Keratinocyte (primary cell): ENCODE data around the gene DCTN4. TPM values are rescaled to one million over a fixed set of nuclear protein-coding genes. Genes with fewer than 3 reads are reported as not detected.

Experiments
- DNase-seq: peaks from one replicate; pipeline ENCODE4 v3.0.0-alpha.2; 2011; ENCODE audit warnings: low read depth, missing footprints, low spot score
- FAIRE-seq: peaks from 2 replicates; lab custom pipeline; 2011; peaks lifted over from hg19 to GRCh38; lab: Jason Lieb, UNC
- H2AFZ ChIP-seq: 2 replicates; pipeline ENCODE4 v1.6.0; 2012; ENCODE audit warnings: low read length, control low read depth, inconsistent platforms; ENCODE audit not compliant: control insufficient read depth
- H3K27ac ChIP-seq: 2 replicates; pipeline ENCODE4 v1.5.1; 2011; ENCODE audit warnings: low read length; ENCODE audit not compliant: control insufficient read depth, insufficient read depth
- H3K27me3 ChIP-seq: 3 replicates; pipeline ENCODE4 v1.6.0; 2011; ENCODE audit warnings: low read length; ENCODE audit not compliant: control insufficient read depth, insufficient read depth; ENCODE audit errors: extremely low read depth
- H3K36me3 ChIP-seq, 2 experiments: 2 replicates in 1 of 2; 3 replicates in 1 of 2; pipeline ENCODE4 v1.5.1; 2011; ENCODE audit warnings: low read length in 2 of 2, mild to moderate bottlenecking in 1 of 2; ENCODE audit not compliant: control insufficient read depth in 2 of 2, insufficient read depth in 2 of 2; ENCODE audit errors: extremely low read depth in 1 of 2
- H3K4me1 ChIP-seq: 3 replicates; pipeline ENCODE4 v1.5.1; 2011; ENCODE audit warnings: low read length; ENCODE audit not compliant: control insufficient read depth, insufficient read depth; ENCODE audit errors: extremely low read depth
- H3K4me2 ChIP-seq: 3 replicates; pipeline ENCODE4 v1.6.0; 2011; ENCODE audit warnings: low read depth, low read length; ENCODE audit not compliant: control insufficient read depth, insufficient read depth; ENCODE audit errors: extremely low read depth
- H3K4me3 ChIP-seq, 3 experiments: fragments of 200-600 bp in 1 of 3; sonication (generic) in 1 of 3; 2 replicates in 2 of 3; 3 replicates in 1 of 3; pipeline ENCODE4 v1.5.1; 2011 to 2016; ENCODE audit warnings: low read length in 3 of 3, mild to moderate bottlenecking in 3 of 3, control low read depth in 2 of 3, inconsistent platforms in 1 of 3, low read depth in 1 of 3, mixed read lengths in 1 of 3, mixed run types in 1 of 3, moderate library complexity in 1 of 3; ENCODE audit not compliant: control insufficient read depth in 2 of 3, insufficient read depth in 2 of 3; ENCODE audit errors: extremely low read depth in 1 of 3
- H3K79me2 ChIP-seq: 2 replicates; pipeline ENCODE4 v1.6.0; 2012; ENCODE audit warnings: low read length; ENCODE audit not compliant: control insufficient read depth, insufficient read depth
- H3K9ac ChIP-seq: 3 replicates; pipeline ENCODE4 v1.6.0; 2011; ENCODE audit warnings: low read length; ENCODE audit not compliant: control insufficient read depth, insufficient read depth; ENCODE audit errors: extremely low read depth
- H3K9me1 ChIP-seq: 3 replicates; pipeline ENCODE4 v1.6.0; 2011; ENCODE audit warnings: low read length; ENCODE audit not compliant: control insufficient read depth, insufficient read depth; ENCODE audit errors: extremely low read depth
- H3K9me3 ChIP-seq: 2 replicates; pipeline ENCODE4 v1.5.1; 2012; ENCODE audit warnings: low read depth, low read length; ENCODE audit not compliant: control insufficient read depth
- H4K20me1 ChIP-seq: 3 replicates; pipeline ENCODE4 v1.6.0; 2011; ENCODE audit warnings: low read length; ENCODE audit not compliant: control insufficient read depth, insufficient read depth; ENCODE audit errors: extremely low read depth
- CTCF ChIP-seq, 3 experiments: IDR thresholded peaks in 1 of 3; conservative IDR thresholded peaks in 1 of 3; optimal IDR thresholded peaks in 1 of 3; 2 replicates in 2 of 3; 3 replicates in 1 of 3; pipeline versions ENCODE3 to v1.5.1; 2011; ENCODE audit warnings: low read length in 3 of 3, mild to moderate bottlenecking in 3 of 3, moderate library complexity in 2 of 3, control low read depth in 1 of 3, inconsistent platforms in 1 of 3; ENCODE audit not compliant: insufficient read depth in 2 of 3; ENCODE audit errors: extremely low read depth in 1 of 3
- EZH2 ChIP-seq: IDR thresholded peaks from one replicate; pipeline ENCODE4 v1.6.1; 2012; ENCODE audit warnings: inconsistent platforms, mild to moderate bottlenecking, low read length, moderate library complexity
- dilution Hi-C: fragments of 300-500 bp; cut with MboI; formaldehyde crosslinking; loops from one replicate; pipeline ENCODE4 v1.7.0; 2020; ENCODE audit warnings: low sequenced_read_pairs; ENCODE audit not compliant: extremely low pct_ligation_motif_present
- polyA plus RNA-seq, 5 experiments: library from polyadenylated mRNA; depleted of rRNA in 3 of 5; stranded (reverse) in 3 of 5; stranded (forward) in 1 of 5; unstranded in 1 of 5; fragments of >200 nt; gene quantifications; 1 replicate in 1 of 5; 2 replicates in 3 of 5; 3 replicates in 1 of 5; pipeline versions ENCODE4 v1.2.1 to v1.2.3, GENCODE V29; 2011 to 2012; ENCODE audit warnings: missing spikeins in 2 of 5, low read depth in 1 of 5, low replicate concordance in 1 of 5

DCTN4 gene
- polyA plus RNA-seq, 1 donor (not counting 4 experiments of a cell fraction or from before 2014, with no cell fraction given): 44.3 TPM

- TF ChIP-seq CTCF (optimal IDR thresholded peaks at IDR 0.05 in 1 of 3, IDR thresholded peaks at IDR 0.05 in 1 of 3, conservative IDR thresholded peaks at IDR 0.05 in 1 of 3; ENCODE audit: extremely low read depth in 1 of 3, insufficient read depth in 2 of 3, low read length in 3 of 3) (no peak), EZH2 (no peak)
- Histone ChIP-seq H3K27ac (no peak overlapping the region), H3K4me1 (peaks cover 14% of the 10 kb centered on the region), H3K36me3 (no peaks in the 10 kb centered on the region), H3K9me1 (no peaks in the 10 kb centered on the region), H3K9me3 (no peaks in the 10 kb centered on the region), H4K20me1 (no peaks in the 10 kb centered on the region), H3K79me2 (no peaks in the 10 kb centered on the region), H3K9ac (no peak overlapping the region), H2AFZ (no peak overlapping the region), H3K4me2 (no peak overlapping the region), H3K27me3 (no peaks in the 10 kb centered on the region), H3K4me3 (no peak overlapping the region)
- DNase-seq (no peak), FAIRE-seq (no peak)
- dilution Hi-C loops: no loop called here
Measured at GRCh38 chr5:150661821-150662596, 96.8 kb downstream of the DCTN4 start.

DNA sequence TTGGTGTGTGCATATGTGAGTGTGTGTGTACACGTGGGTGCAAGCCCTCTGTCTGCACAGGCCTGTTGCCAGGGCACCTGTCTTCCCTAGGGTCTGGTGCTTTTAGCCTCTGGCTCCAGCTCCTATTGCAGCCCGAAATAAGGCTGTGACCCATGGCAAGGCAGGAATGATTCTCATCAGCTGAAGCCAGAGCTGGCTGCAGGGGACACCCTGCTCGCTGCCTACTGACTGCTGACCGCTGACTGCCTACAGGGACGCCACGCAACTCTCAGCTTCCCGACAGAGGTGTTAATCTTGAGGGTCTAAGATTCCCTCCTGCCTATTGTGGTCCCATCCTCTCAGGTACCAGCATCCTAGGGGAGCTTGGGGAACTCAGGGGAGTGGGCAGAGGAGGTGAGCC, 97.7 kb downstream of the DCTN4 start, which contains the start of gene MYOZ3:
TSS of gene MYOZ3 (plus strand) at position 166 of the 400 bp plus-strand sequence. CDS start 1,691 bp downstream, outside the sequence.
- Histone ChIP-seq H3K9me1 (no peaks in the 10 kb centered on the region), H3K9ac (no peak within 1 kb of the TSS), H3K79me2 (no peaks in the 10 kb centered on the region), H3K4me3 (no peak within 1 kb of the TSS), H3K4me2 (no peak within 1 kb of the TSS), H3K9me3 (no peaks in the 10 kb centered on the region), H4K20me1 (no peaks in the 10 kb centered on the region), H3K4me1 (peaks cover 14% of the 10 kb centered on the region), H3K27ac (no peak within 1 kb of the TSS), H2AFZ (no peak within 1 kb of the TSS), H3K36me3 (no peaks in the 10 kb centered on the region), H3K27me3 (no peaks in the 10 kb centered on the region)
- dilution Hi-C loops: no loop called here
- DNase-seq (no peak), FAIRE-seq (no peak)
- TF ChIP-seq EZH2 (no peak), CTCF (optimal IDR thresholded peaks at IDR 0.05 in 1 of 3, IDR thresholded peaks at IDR 0.05 in 1 of 3, conservative IDR thresholded peaks at IDR 0.05 in 1 of 3; ENCODE audit: extremely low read depth in 1 of 3, insufficient read depth in 2 of 3, low read length in 3 of 3) (no peak)
